B cell (primary cell): ENCODE data around the gene PTH1R. TPM values are rescaled to one million over a fixed set of nuclear protein-coding genes. Genes with fewer than 3 reads are reported as not detected.

ENCODE experiments used
- ATAC-seq: fragments of 200-7000 bp; cut with Tn5 transposase; one replicate; pipeline ENCODE4 v1.10.0; 2021; ENCODE audit warnings: low read depth, mild to moderate bottlenecking, moderate number of reproducible peaks, moderate library complexity
- CTCF ChIA-PET: fragments of 350-600 bp; sonication (Branson Sonifier 250); formaldehyde crosslinking; loops from one replicate; lab custom pipeline; 2021; ENCODE audit warnings: antibody characterized with exemption, inconsistent platforms; lab: Charles Lee
- POLR2A ChIA-PET: fragments of 350-600 bp; sonication (Branson Sonifier 250); formaldehyde crosslinking; loops from one replicate; lab custom pipeline; 2021; ENCODE audit warnings: antibody characterized with exemption; lab: Charles Lee
- DNase-seq: peaks from one replicate; pipeline ENCODE4 v3.0.0; 2013
- H2AFZ ChIP-seq: 2 replicates; pipeline ENCODE4 v1.6.1; 2012; ENCODE audit warnings: mild to moderate bottlenecking, low read depth, low read length; ENCODE audit not compliant: insufficient read depth, poor library complexity, severe bottlenecking
- H3K27ac ChIP-seq, 2 donors: 1 replicate in 1 of 2; 2 replicates in 1 of 2; pipeline ENCODE4 v1.5.1; 2012 to 2013; ENCODE audit warnings: low read length in 2 of 2, mild to moderate bottlenecking in 2 of 2, moderate library complexity in 1 of 2
- H3K27me3 ChIP-seq, 4 experiments: fragments of 200-600 bp in 1 of 4; sonication (generic) in 1 of 4; replicated peaks in 1 of 4; 1 replicate in 2 of 4; 2 replicates in 2 of 4; pipeline versions ENCODE4 v1.6.1 to v1.7.0; 2013 to 2016; ENCODE audit warnings: low read length in 3 of 4, mild to moderate bottlenecking in 2 of 4, mixed read lengths in 1 of 4, moderate library complexity in 1 of 4; ENCODE audit not compliant: insufficient read depth in 4 of 4, control insufficient read depth in 3 of 4; ENCODE audit errors: control extremely low read depth in 1 of 4
- H3K36me3 ChIP-seq, 2 experiments: replicated peaks in 1 of 2; 1 replicate in 1 of 2; 2 replicates in 1 of 2; pipeline versions ENCODE4 v1.6.1 to v1.7.1; 2013; ENCODE audit warnings: low read length in 1 of 2; ENCODE audit not compliant: insufficient read depth in 2 of 2, control insufficient read depth in 1 of 2; ENCODE audit errors: control extremely low read depth in 1 of 2, extremely low read depth in 1 of 2
- H3K4me1 ChIP-seq, 2 donors: fragments of 200-600 bp in 1 of 2; sonication (generic) in 1 of 2; 1 replicate in 1 of 2; 2 replicates in 1 of 2; pipeline versions ENCODE4 v1.5.1 to v1.6.1; 2013 to 2017; ENCODE audit warnings: low read length in 2 of 2; ENCODE audit not compliant: control insufficient read depth in 2 of 2, insufficient read depth in 2 of 2
- H3K4me2 ChIP-seq: replicated peaks from 2 replicates; pipeline ENCODE3; 2012; ENCODE audit warnings: mild to moderate bottlenecking, low read depth, low read length; ENCODE audit not compliant: poor library complexity, severe bottlenecking
- H3K4me3 ChIP-seq, 5 experiments: fragments of 200-600 bp in 1 of 5; sonication (generic) in 1 of 5; 1 replicate in 3 of 5; 2 replicates in 2 of 5; pipeline versions ENCODE4 v1.5.1 to v1.7.0; 2011 to 2016; ENCODE audit warnings: low read length in 4 of 5, mild to moderate bottlenecking in 4 of 5, low read depth in 2 of 5, control low read depth in 1 of 5, moderate library complexity in 1 of 5; ENCODE audit not compliant: insufficient read depth in 1 of 5; ENCODE audit errors: control extremely low read depth in 1 of 5, extremely low read depth in 1 of 5
- H3K79me2 ChIP-seq: fragments of 200-600 bp; sonication (generic); one replicate; pipeline ENCODE4 v1.6.0; 2016; ENCODE audit warnings: low read length; ENCODE audit not compliant: control insufficient read depth, insufficient read depth
- H3K9ac ChIP-seq: fragments of 200-600 bp; sonication (generic); 2 replicates; pipeline ENCODE4 v1.6.1; 2017; ENCODE audit warnings: mild to moderate bottlenecking, low read length, moderate library complexity
- H3K9me3 ChIP-seq, 3 donors: one replicate each; pipeline versions ENCODE4 v1.6.1 to v1.7.1; 2013; ENCODE audit warnings: low read length in 2 of 3; ENCODE audit not compliant: control insufficient read depth in 2 of 3, insufficient read depth in 1 of 3; ENCODE audit errors: control extremely low read depth in 1 of 3
- H4K20me1 ChIP-seq: 2 replicates; pipeline ENCODE4 v1.6.0; 2012; ENCODE audit warnings: mild to moderate bottlenecking, low read length; ENCODE audit not compliant: insufficient read depth, control insufficient read depth, poor library complexity, severe bottlenecking
- H3K27ac Mint-ChIP-seq: one replicate; pipeline ENCODE4 v1.8.0; 2021; ENCODE audit warnings: mixed read lengths
- H3K27me3 Mint-ChIP-seq: one replicate; pipeline ENCODE4 v1.8.0; 2021; ENCODE audit warnings: mixed read lengths
- H3K4me1 Mint-ChIP-seq: one replicate; pipeline ENCODE4 v1.8.0; 2021; ENCODE audit warnings: mixed read lengths
- H3K4me3 Mint-ChIP-seq: one replicate; pipeline ENCODE4 v1.8.0; 2021; ENCODE audit warnings: mixed read lengths
- H3K9me3 Mint-ChIP-seq: one replicate; pipeline ENCODE4 v1.8.0; 2022; ENCODE audit warnings: mixed read lengths; ENCODE audit not compliant: insufficient read depth
- EZH2 ChIP-seq: IDR thresholded peaks from 2 replicates; pipeline ENCODE4 v1.6.1; 2012; ENCODE audit warnings: borderline replicate concordance, low read depth, mild to moderate bottlenecking, moderate library complexity, low read length; ENCODE audit not compliant: insufficient read depth, poor library complexity, severe bottlenecking
- WGBS: methylation state at CpG from one replicate; pipeline ENCODE4 v1.1.5; 2013; ENCODE audit warnings: missing lambda C conversion rate; ENCODE audit not compliant: insufficient coverage; 5-methylcytosine and 5-hydroxymethylcytosine counted together
- intact Hi-C: fragments of 100-400 bp; cut with micrococcal nuclease; formaldehyde crosslinking; loops from one replicate; pipeline ENCODE4 v1.10.0; 2022
- polyA plus RNA-seq: library from polyadenylated mRNA; depleted of rRNA; stranded (reverse); fragments of >200 nt; gene quantifications from 2 replicates; pipeline ENCODE4 v1.2.3, GENCODE V29; 2012
- total RNA-seq, 2 donors: library from RNA; stranded (reverse); fragments of 120-200 nt in 1 of 2; gene quantifications; 1 replicate in 1 of 2; 2 replicates in 1 of 2; pipeline versions ENCODE4 v1.2.3 to v1.2.4, GENCODE V29; 2013 to 2022
- TF ChIP-seq, protein P1 (sequence below): fragments of 200-600 bp; IDR thresholded peaks from one replicate; pipeline ENCODE4 v1.8.0; 2022; ENCODE audit warnings: antibody characterized with exemption, mild to moderate bottlenecking

PTH1R gene
- total and polyA plus RNA-seq, 2 donors (not counting 1 experiment from before 2014, with no cell fraction given): not detected

GRCh38 chr3:46947981-46948791 is 70.7 kb downstream of the PTH1R start:
- intact Hi-C loops: no loop called here
- peak overlapping the region in 1 of 2 donors; percentile 13 for H3K27ac ChIP-seq
- WGBS: 68% methylated on average over 19 of the region's 19 CpGs
- H3K4me2 ChIP-seq: peak overlapping the region; percentile 42
- H2AFZ ChIP-seq: no peak overlapping the region
- peaks cover 0 to 42% of the 10 kb centered on the region in 2 experiments for H3K36me3 ChIP-seq
- Mint-ChIP-seq H3K9me3 (no peaks in the 10 kb centered on the region), H3K27ac (peak overlapping the region; percentile 83), H3K4me1 (peaks cover 89% of the 10 kb centered on the region), H3K4me3 (peak overlapping the region; percentile 33), H3K27me3 (no peaks in the 10 kb centered on the region)
- ATAC-seq: no peak
- TF ChIP-seq, protein P1, sequence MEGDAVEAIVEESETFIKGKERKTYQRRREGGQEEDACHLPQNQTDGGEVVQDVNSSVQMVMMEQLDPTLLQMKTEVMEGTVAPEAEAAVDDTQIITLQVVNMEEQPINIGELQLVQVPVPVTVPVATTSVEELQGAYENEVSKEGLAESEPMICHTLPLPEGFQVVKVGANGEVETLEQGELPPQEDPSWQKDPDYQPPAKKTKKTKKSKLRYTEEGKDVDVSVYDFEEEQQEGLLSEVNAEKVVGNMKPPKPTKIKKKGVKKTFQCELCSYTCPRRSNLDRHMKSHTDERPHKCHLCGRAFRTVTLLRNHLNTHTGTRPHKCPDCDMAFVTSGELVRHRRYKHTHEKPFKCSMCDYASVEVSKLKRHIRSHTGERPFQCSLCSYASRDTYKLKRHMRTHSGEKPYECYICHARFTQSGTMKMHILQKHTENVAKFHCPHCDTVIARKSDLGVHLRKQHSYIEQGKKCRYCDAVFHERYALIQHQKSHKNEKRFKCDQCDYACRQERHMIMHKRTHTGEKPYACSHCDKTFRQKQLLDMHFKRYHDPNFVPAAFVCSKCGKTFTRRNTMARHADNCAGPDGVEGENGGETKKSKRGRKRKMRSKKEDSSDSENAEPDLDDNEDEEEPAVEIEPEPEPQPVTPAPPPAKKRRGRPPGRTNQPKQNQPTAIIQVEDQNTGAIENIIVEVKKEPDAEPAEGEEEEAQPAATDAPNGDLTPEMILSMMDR: no peak
- TF ChIP-seq EZH2: no peak
- no peaks in the 10 kb centered on the region for H3K27me3 ChIP-seq
- H3K9ac ChIP-seq: no peak overlapping the region
- peaks cover 97% of the 10 kb centered on the region for H3K79me2 ChIP-seq
- no peak overlapping the region for H3K4me3 ChIP-seq
- peaks cover 94% of the 10 kb centered on the region for H4K20me1 ChIP-seq
- H3K4me1 ChIP-seq: peaks cover 55 to 81% of the 10 kb centered on the region in 2 donors
- no peaks in the 10 kb centered on the region for H3K9me3 ChIP-seq
- ChIA-PET CTCF (no interaction called here), POLR2A (no interaction called here)
- no peak for DNase-seq
